AG04449 (cell line): ENCODE results near the gene TOGARAM1.

Source experiments
- CTCF ChIA-PET: fragments of 350-600 bp; formaldehyde crosslinking; extraction: SDS; loops from one replicate; lab custom pipeline; 2021; ENCODE audit warnings: antibody characterized with exemption; lab: Yijun Ruan, JAX
- POLR2A ChIA-PET: fragments of 400-600, 350-600 bp; formaldehyde crosslinking; extraction: SDS; loops from one replicate; lab custom pipeline; 2020; ENCODE audit warnings: antibody characterized with exemption, inconsistent platforms; lab: Yijun Ruan, JAX
- DNase-seq: peaks from one replicate; pipeline ENCODE4 v3.0.0-alpha.2; 2010; ENCODE audit warnings: low read depth, low spot score
- H3K4me3 ChIP-seq: 2 replicates; pipeline ENCODE4 v1.5.1; 2011; ENCODE audit warnings: low read depth, mild to moderate bottlenecking, control low read depth, low read length
- CTCF ChIP-seq: IDR thresholded peaks from one replicate; pipeline ENCODE4 v1.5.1; 2011; ENCODE audit warnings: mild to moderate bottlenecking, moderate library complexity, low read length, control low read depth, inconsistent platforms; ENCODE audit not compliant: insufficient read depth; ENCODE audit errors: missing control alignments

TOGARAM1 gene

GRCh38 chr14:44995770-44996294 lies 33.8 kb downstream of the TOGARAM1 start:
- ChIA-PET CTCF (no interaction called here), POLR2A (no interaction called here)
- TF ChIP-seq CTCF: no peak
- no peak for DNase-seq
- no peak overlapping the region for H3K4me3 ChIP-seq

GRCh38 chr14:45003924-45004323 lies 41.9 kb downstream of the TOGARAM1 start:
- H3K4me3 ChIP-seq: no peak overlapping the region
- DNase-seq: no peak
- CTCF ChIA-PET: no interaction called here
- TF ChIP-seq CTCF: no peak
- POLR2A ChIA-PET: no interaction called here

GRCh38 chr14:45015133-45015532 lies 53.1 kb downstream of the TOGARAM1 start:
- no peak for TF ChIP-seq CTCF
- no peak for DNase-seq
- no peak overlapping the region for H3K4me3 ChIP-seq
- CTCF ChIA-PET: interaction anchor here (1.1 kb wide), 1 partner anchor 253 kb away, joined by 6 read pairs; no protein-coding TSS in a partner anchor
- POLR2A ChIA-PET: no interaction called here

GRCh38 chr14:45028107-45028626 lies 66.2 kb downstream of the TOGARAM1 start:
- TF ChIP-seq CTCF: no peak
- DNase-seq: no peak
- no peak overlapping the region for H3K4me3 ChIP-seq
- ChIA-PET POLR2A (no interaction called here), CTCF (interaction anchor here (1.3 kb wide), 1 partner anchor 10 kb away, joined by 3 read pairs; no protein-coding TSS in a partner anchor)

GRCh38 chr14:45034730-45035129 lies 72.7 kb downstream of the TOGARAM1 start:
- no peak overlapping the region for H3K4me3 ChIP-seq
- ChIA-PET CTCF (no interaction called here), POLR2A (no interaction called here)
- DNase-seq: no peak
- no peak for TF ChIP-seq CTCF

- no peak for DNase-seq
- CTCF ChIA-PET: interaction anchor here (1.7 kb wide), 1 partner anchor 124 kb away, joined by 6 read pairs; no protein-coding TSS in a partner anchor
- POLR2A ChIA-PET: interaction anchor here (0.6 kb wide), 1 partner anchor 97 kb away, joined by 3 read pairs; no protein-coding TSS in a partner anchor
- H3K4me3 ChIP-seq: no peak overlapping the region
- no peak for TF ChIP-seq CTCF
Observed at GRCh38 chr14:45038256-45038655, 76.3 kb downstream of the TOGARAM1 start.
